ENCODE data around the gene TMEFF1. TPM values are rescaled to one million over a fixed set of nuclear protein-coding genes. Genes with fewer than 3 reads are reported as not detected.

TMEFF1 gene
- total and polyA plus RNA-seq, 8 donors = 0.05 to 0.92 TPM; not detected in 6

GRCh38 chr9:100590481-100590880 lies 117.5 kb downstream of the TMEFF1 start:
- Histone ChIP-seq H3K9me3 (no peaks in the 10 kb centered on the region), H3K27ac (no peak overlapping the region), H3K27me3 (no peaks in the 10 kb centered on the region), H3K4me1 (peaks cover 0 to 3% (median 0%) of the 10 kb centered on the region in 4 donors), H3K4me3 (no peak overlapping the region), H3K36me3 (peaks cover 0 to 5% (median 2%) of the 10 kb centered on the region in 4 donors)
- DNase-seq = no peak
- TF ChIP-seq POLR2A (IDR thresholded peaks at IDR 0.05) = no peak
- no peak for TF ChIP-seq POLR2AphosphoS5 (IDR thresholded peaks at IDR 0.05)
- TF ChIP-seq EP300 (IDR thresholded peaks at IDR 0.05) = no peak
- TF ChIP-seq CTCF (IDR thresholded peaks at IDR 0.05) = no peak
- intact Hi-C loops (cut with DNase I; ENCODE audit: low total_unique reads) = no loop called here
- WGBS, 5 donors = 45 to 71% (median 65%) methylated on average over 2 of the region's 2 CpGs

- intact Hi-C loops (cut with DNase I; ENCODE audit: low total_unique reads) = no loop called here
- peaks cover 0 to 8% (median 0%) of the 10 kb centered on the region in 4 donors for H3K4me1 ChIP-seq
- TF ChIP-seq POLR2AphosphoS5 (IDR thresholded peaks at IDR 0.05) = no peak
- no peak for TF ChIP-seq POLR2A (IDR thresholded peaks at IDR 0.05)
- no peak for TF ChIP-seq EP300 (IDR thresholded peaks at IDR 0.05)
- no peak for TF ChIP-seq CTCF (IDR thresholded peaks at IDR 0.05)
- DNase-seq = no peak
- H3K9me3 ChIP-seq = no peaks in the 10 kb centered on the region
- WGBS, 5 donors = 91 to 96% (median 94%) methylated on average over 6 of the region's 6 CpGs
- H3K27me3 ChIP-seq = no peaks in the 10 kb centered on the region
- peaks cover 0 to 1% (median under 1%) of the 10 kb centered on the region in 4 donors for H3K36me3 ChIP-seq
- no peak overlapping the region for H3K27ac ChIP-seq
- H3K4me3 ChIP-seq = no peak overlapping the region
Observed at GRCh38 chr9:100591139-100591538, 118.2 kb downstream of the TMEFF1 start.

GRCh38 chr9:100591639-100592412 lies 118.9 kb downstream of the TMEFF1 start:
- TF ChIP-seq CTCF (IDR thresholded peaks at IDR 0.05) = no peak
- no peak for TF ChIP-seq POLR2A (IDR thresholded peaks at IDR 0.05)
- TF ChIP-seq EP300 (IDR thresholded peaks at IDR 0.05) = no peak
- no peak for TF ChIP-seq POLR2AphosphoS5 (IDR thresholded peaks at IDR 0.05)
- no peak overlapping the region for H3K27ac ChIP-seq
- 77 to 85% (median 79%) methylated on average over 5 of the region's 5 CpGs for WGBS, 5 donors
- no peaks in the 10 kb centered on the region for H3K27me3 ChIP-seq
- H3K4me3 ChIP-seq = no peak overlapping the region
- peaks cover 0 to 8% (median 0%) of the 10 kb centered on the region in 4 donors for H3K4me1 ChIP-seq
- H3K9me3 ChIP-seq = no peaks in the 10 kb centered on the region
- H3K36me3 ChIP-seq = no peaks in the 10 kb centered on the region
- intact Hi-C loops (cut with DNase I; ENCODE audit: low total_unique reads) = no loop called here
- DNase-seq = no peak

- no peak overlapping the region for H3K4me3 ChIP-seq
- H3K27me3 ChIP-seq = no peaks in the 10 kb centered on the region
- no peaks in the 10 kb centered on the region for H3K36me3 ChIP-seq
- H3K4me1 ChIP-seq = peaks cover 0 to 26% (median 8%) of the 10 kb centered on the region in 4 donors
- 14 to 21% (median 17%) methylated on average over 3 of the region's 3 CpGs for WGBS, 5 donors
- no peaks in the 10 kb centered on the region for H3K9me3 ChIP-seq
- no peak overlapping the region for H3K27ac ChIP-seq
- DNase-seq = peak in 1 of 2 donors; percentile 86
- TF ChIP-seq EP300 (IDR thresholded peaks at IDR 0.05) (no peak), POLR2A (IDR thresholded peaks at IDR 0.05) (no peak), CTCF (IDR thresholded peaks at IDR 0.05) (peak in 5 of 7 experiments; percentile 64 to 78 (median 73)), POLR2AphosphoS5 (IDR thresholded peaks at IDR 0.05) (peak in 1 of 3 donors; percentile 38)
- intact Hi-C loops (cut with DNase I; ENCODE audit: low total_unique reads) = no loop called here
Observed at GRCh38 chr9:100595391-100596199, 122.6 kb downstream of the TMEFF1 start.
